Endothelial cell (in vitro differentiated cells): ENCODE measurements around the gene GRID1. TPM values are rescaled to one million over a fixed set of nuclear protein-coding genes. Genes with fewer than 3 reads are reported as not detected.

ENCODE experiments used
- DNase-seq: peaks from one replicate; pipeline ENCODE4 v3.0.0; 2021; ENCODE audit warnings: low spot score
- H3K27ac Mint-ChIP-seq: one replicate; pipeline ENCODE4 v1.8.0; 2021; ENCODE audit warnings: mixed read lengths, inconsistent platforms; ENCODE audit not compliant: unreplicated experiment
- H3K27me3 Mint-ChIP-seq: one replicate; pipeline ENCODE4 v1.8.0; 2021; ENCODE audit warnings: mild to moderate bottlenecking, moderate library complexity, mixed read lengths, inconsistent platforms; ENCODE audit not compliant: unreplicated experiment
- H3K36me3 Mint-ChIP-seq: one replicate; pipeline ENCODE4 v1.8.0; 2021; ENCODE audit warnings: mild to moderate bottlenecking, low read depth, mixed read lengths, inconsistent platforms; ENCODE audit not compliant: unreplicated experiment
- H3K4me1 Mint-ChIP-seq: one replicate; pipeline ENCODE4 v1.8.0; 2021; ENCODE audit warnings: mild to moderate bottlenecking, mixed read lengths, inconsistent platforms; ENCODE audit not compliant: unreplicated experiment
- H3K4me3 Mint-ChIP-seq: one replicate; pipeline ENCODE4 v1.8.0; 2021; ENCODE audit warnings: mild to moderate bottlenecking, mixed read lengths, inconsistent platforms; ENCODE audit not compliant: unreplicated experiment
- H3K9me3 Mint-ChIP-seq: one replicate; pipeline ENCODE4 v1.8.0; 2021; ENCODE audit warnings: mixed read lengths, inconsistent platforms; ENCODE audit not compliant: unreplicated experiment
- total RNA-seq: library from RNA; stranded (reverse); fragmentation: NEBNext Ultra II Directional; extraction: Animal tissue kit (Norgen Biotek cat#: 25700); gene quantifications from one replicate; pipeline ENCODE4 v1.2.1, GENCODE V29; 2021; ENCODE audit not compliant: unreplicated experiment
- TF ChIP-seq, protein P1 (sequence below): fragments of 200-600 bp; sonication (generic); IDR thresholded peaks from one replicate; pipeline ENCODE4 v1.5.0; 2021; ENCODE audit warnings: antibody characterized with exemption; ENCODE audit not compliant: unreplicated experiment

Gene GRID1
- total RNA-seq, 1 donor from 2014 or later: 0.26 TPM

DNA sequence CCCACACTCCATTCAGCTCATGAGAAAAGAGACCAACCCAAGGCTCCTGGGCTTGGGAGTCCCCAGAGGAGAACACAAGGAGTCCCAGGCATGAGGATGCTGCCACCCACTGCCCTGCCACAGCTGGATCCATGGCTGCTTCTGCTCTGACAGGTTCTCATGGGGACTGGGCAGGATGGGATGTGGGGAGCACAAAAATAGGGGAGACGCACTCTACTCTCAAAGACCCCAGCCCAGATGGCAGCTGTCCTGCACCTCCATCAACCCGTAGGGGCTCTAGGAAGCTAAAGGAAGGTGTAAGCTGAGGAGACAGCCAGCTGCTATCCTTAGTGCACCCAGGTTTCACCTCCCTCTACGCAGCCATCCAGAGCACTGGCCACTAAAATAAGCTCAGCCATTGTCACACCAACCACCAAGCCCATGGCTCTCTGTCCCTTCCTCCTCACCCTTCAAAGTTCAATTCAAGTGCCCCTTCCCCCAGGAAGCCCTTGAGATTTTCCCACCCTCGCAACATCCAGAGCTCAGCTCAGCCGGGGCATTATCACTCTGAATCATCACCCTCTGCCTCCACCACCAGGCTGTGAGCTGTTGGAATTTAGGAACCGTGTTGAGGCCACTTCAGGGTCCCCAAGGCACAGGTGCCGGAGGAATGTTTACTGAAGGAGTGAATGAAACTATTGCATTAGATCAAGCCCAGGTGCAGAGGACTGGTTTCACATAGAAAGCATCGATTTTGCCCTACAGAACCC is 142.1 kb downstream of the GRID1 start:
- Mint-ChIP-seq H3K4me1 (peaks cover 3% of the 10 kb centered on the region), H3K36me3 (no peaks in the 10 kb centered on the region), H3K27me3 (peaks cover 9% of the 10 kb centered on the region), H3K27ac (no peak overlapping the region), H3K4me3 (no peak overlapping the region), H3K9me3 (no peaks in the 10 kb centered on the region)
- DNase-seq: no peak
- TF ChIP-seq, protein P1, sequence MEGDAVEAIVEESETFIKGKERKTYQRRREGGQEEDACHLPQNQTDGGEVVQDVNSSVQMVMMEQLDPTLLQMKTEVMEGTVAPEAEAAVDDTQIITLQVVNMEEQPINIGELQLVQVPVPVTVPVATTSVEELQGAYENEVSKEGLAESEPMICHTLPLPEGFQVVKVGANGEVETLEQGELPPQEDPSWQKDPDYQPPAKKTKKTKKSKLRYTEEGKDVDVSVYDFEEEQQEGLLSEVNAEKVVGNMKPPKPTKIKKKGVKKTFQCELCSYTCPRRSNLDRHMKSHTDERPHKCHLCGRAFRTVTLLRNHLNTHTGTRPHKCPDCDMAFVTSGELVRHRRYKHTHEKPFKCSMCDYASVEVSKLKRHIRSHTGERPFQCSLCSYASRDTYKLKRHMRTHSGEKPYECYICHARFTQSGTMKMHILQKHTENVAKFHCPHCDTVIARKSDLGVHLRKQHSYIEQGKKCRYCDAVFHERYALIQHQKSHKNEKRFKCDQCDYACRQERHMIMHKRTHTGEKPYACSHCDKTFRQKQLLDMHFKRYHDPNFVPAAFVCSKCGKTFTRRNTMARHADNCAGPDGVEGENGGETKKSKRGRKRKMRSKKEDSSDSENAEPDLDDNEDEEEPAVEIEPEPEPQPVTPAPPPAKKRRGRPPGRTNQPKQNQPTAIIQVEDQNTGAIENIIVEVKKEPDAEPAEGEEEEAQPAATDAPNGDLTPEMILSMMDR: no peak

DNA sequence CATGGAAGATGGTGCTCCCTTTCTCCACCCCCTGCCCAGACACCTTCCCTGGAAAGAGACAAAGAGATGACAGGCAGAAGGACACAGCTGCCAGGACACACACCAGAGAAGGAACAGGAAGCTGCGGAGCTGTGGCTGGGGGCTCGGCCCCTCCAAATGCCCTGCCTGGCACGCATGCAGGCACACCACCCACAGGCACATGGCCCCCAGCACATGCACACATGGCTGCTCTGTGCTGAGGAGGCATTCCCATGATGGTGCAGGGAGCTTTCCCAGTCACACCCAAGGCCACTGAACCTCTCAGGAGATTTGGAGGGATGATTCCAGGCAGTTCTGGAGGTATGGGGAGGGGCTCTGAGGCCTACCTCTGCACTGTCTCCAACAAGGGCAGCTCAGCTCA is 143.3 kb downstream of the GRID1 start:
- no peak for DNase-seq
- TF ChIP-seq, protein P1: no peak

DNA sequence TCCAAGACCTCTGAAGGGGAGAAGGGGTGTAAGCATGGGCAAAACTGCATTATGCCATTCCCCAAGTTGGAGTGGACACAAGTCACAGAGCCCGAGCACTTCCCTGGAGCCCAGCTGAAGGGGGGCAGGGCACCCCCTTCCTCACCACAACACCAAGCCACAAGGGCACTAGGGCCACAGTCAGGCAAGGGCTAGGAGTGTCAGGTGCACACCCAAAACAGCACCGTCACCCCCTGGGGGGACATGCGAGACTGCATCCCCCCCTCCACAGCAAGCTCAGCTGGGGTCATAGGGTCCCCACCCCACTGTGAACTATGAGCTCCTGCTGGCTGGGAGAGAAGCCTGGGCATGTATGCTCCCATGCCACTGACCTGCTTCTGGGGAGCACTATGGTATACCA is 143.9 kb downstream of the GRID1 start:
- Mint-ChIP-seq H3K27me3 (peaks cover 11% of the 10 kb centered on the region), H3K4me1 (peaks cover 3% of the 10 kb centered on the region), H3K36me3 (no peaks in the 10 kb centered on the region), H3K9me3 (no peaks in the 10 kb centered on the region), H3K27ac (no peak overlapping the region), H3K4me3 (no peak overlapping the region)
- TF ChIP-seq, protein P1: no peak
- no peak for DNase-seq

More for the DNA sequence above, 143.3 kb downstream of the GRID1 start:
- Mint-ChIP-seq H3K4me1 (peaks cover 3% of the 10 kb centered on the region), H3K4me3 (no peak overlapping the region), H3K27me3 (peaks cover 13% of the 10 kb centered on the region), H3K27ac (no peak overlapping the region), H3K9me3 (no peaks in the 10 kb centered on the region), H3K36me3 (no peaks in the 10 kb centered on the region)

DNA sequence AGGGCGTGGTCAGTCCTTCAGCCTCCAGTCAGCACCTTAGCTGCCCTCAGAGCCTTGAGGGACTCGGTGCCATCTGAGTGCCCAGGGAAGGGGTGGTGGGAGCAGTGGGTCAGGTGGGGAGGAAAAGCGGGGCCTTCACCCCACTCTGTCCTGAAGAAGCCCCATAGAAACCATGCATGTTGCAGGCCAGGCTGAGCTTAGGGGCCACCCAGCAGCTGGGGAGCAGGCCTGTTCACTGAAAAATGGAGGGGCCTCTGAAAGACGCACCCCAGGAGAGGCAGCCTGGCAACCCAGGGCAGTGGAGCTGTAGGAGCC is 144.3 kb downstream of the GRID1 start:
- H3K36me3 Mint-ChIP-seq: no peaks in the 10 kb centered on the region
- no peak overlapping the region for H3K4me3 Mint-ChIP-seq
- no peak overlapping the region for H3K27ac Mint-ChIP-seq
- H3K4me1 Mint-ChIP-seq: peaks cover 3% of the 10 kb centered on the region
- TF ChIP-seq, protein P1: no peak
- H3K27me3 Mint-ChIP-seq: peaks cover 11% of the 10 kb centered on the region
- DNase-seq: no peak
- no peaks in the 10 kb centered on the region for H3K9me3 Mint-ChIP-seq

DNA sequence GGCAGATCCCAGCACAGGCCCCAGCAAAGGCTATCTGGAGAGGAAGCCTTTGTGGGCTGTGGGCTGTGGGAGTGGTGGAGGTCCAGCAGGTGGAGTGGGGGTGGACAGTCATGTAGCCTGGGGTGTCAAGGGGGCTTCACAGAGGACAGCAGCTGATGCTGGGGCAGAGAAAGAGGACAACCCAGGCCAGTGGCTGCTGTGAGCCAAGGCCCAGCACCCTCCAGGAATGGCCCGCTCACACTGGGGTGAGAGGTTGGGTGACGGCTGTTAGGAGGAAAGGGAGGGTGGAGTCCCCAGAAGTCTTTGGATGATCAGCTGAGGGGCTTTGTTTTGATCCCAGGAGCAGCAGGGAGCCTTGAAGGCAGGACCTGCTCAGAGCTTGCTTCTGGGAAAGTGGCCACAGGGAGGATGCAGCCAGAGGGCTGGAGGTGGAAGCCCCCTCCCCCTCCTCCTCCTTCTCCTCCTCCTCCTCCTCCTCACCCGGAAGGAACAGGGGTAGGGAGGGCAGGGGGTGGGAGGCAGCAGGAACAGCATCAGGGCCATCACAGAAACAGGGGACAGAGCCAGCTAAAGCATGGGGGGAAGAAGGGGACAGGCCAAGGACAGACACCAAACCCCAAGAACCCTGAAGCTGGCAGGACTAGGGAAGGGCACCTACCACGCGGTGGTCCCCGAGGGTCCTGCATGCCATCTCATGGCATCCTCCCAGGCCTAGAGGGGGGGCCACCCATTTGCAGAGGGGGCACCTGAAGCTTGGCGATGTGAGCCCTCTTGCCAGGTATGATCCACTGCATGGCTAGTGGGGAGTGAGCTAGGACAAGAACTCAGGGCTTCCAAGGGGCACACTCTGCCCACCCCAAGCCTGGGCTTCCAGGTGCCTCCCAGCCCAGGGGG is 144.9 kb downstream of the GRID1 start:
- Mint-ChIP-seq H3K27ac (no peak overlapping the region), H3K36me3 (no peaks in the 10 kb centered on the region), H3K27me3 (peaks cover 8% of the 10 kb centered on the region), H3K4me1 (peaks cover 3% of the 10 kb centered on the region), H3K9me3 (no peaks in the 10 kb centered on the region), H3K4me3 (no peak overlapping the region)
- DNase-seq: no peak
- TF ChIP-seq, protein P1: no peak
